Hair follicle dermal papilla cell (primary cell): Measurements from ENCODE around the gene LSM14B. TPM values are rescaled to one million over a fixed set of nuclear protein-coding genes. Genes with fewer than 3 reads are reported as not detected.

Experiments used
- total RNA-seq: library from RNA; depleted of rRNA; stranded (reverse); fragments of >200 nt; gene quantifications from 2 replicates; pipeline ENCODE4 v1.2.3, GENCODE V29; 2012

Gene LSM14B
- 65.9 and 73.3 TPM in 2 replicates for total RNA-seq

GRCh38 chr20:62121776-62122653, at the start of gene LSM14B:
TSS of gene LSM14B (plus strand) at chr20:62122475. CDS start at chr20:62122667, 192 bp downstream.

GRCh38 chr20:62143081-62143956, 21.0 kb downstream of the LSM14B start, which contains the start of the genes PSMA7 and SS18L1:
TSS of gene PSMA7 (minus strand) at chr20:62143394. CDS start at chr20:62143303, 91 bp downstream.
TSS of gene SS18L1 (plus strand) at chr20:62143769. CDS start at chr20:62143821, 52 bp downstream.

GRCh38 chr20:62182469-62183425, 60.5 kb downstream of the LSM14B start, which contains the start of gene MTG2:
TSS of gene MTG2 (plus strand) at chr20:62183028. CDS start at chr20:62193421, 10,393 bp downstream.

Other genes starting within 250 kb of the LSM14B start
- gene TAF4, start 56.6 kb upstream of the LSM14B start, total RNA-seq: 5.1 and 5.8 TPM in 2 replicates
- gene PSMA7, start 20.9 kb downstream of the LSM14B start, total RNA-seq: 152 and 178 TPM in 2 replicates
- 14.2 and 16.2 TPM in 2 replicates for gene SS18L1, start 21.3 kb downstream of the LSM14B start, total RNA-seq
- gene MTG2, start 60.6 kb downstream of the LSM14B start, total RNA-seq: 13.6 and 23.5 TPM in 2 replicates
- gene HRH3, start 97.8 kb downstream of the LSM14B start, total RNA-seq: not detected in 2 replicates
- gene OSBPL2, start 116.0 kb downstream of the LSM14B start, total RNA-seq: 45.4 and 46.6 TPM in 2 replicates
- 86.6 and 90.1 TPM in 2 replicates for gene ADRM1, start 180.5 kb downstream of the LSM14B start, total RNA-seq
- gene LAMA5, start 244.8 kb downstream of the LSM14B start, total RNA-seq: 12.8 and 14.3 TPM in 2 replicates